Frontal cortex (tissue), 4 donors: ENCODE results near the gene PRR5. TPM values are rescaled to one million over a fixed set of nuclear protein-coding genes. Genes with fewer than 3 reads are reported as not detected.
A peak's percentile ranks its signal among the peaks of the same experiment; 100 is the strongest.
"Not testable (repeated sequence)": the region's sequence is repeated elsewhere in the genome, so short reads cannot be mapped to it uniquely, and the experiment has no call there.

Experiments used
- DNase-seq, 2 donors: peaks; one replicate each; pipeline ENCODE4 v3.0.0; 2012; ENCODE audit warnings: low spot score in 2 of 2
- FAIRE-seq: peaks from 2 replicates; lab custom pipeline; 2012; peaks lifted over from hg19 to GRCh38; lab: Jason Lieb, UNC
- total RNA-seq: library from RNA; depleted of rRNA; stranded (reverse); fragments of >200 nt; gene quantifications from one replicate; pipeline ENCODE4 v1.2.3, GENCODE V29; 2014
- donor health status: control.
- donor health status: control.
- donor health status: control.

PRR5 gene
- total RNA-seq, 1 donor from 2014 or later: 10.6 TPM

- no peak for FAIRE-seq
- no peak for DNase-seq
Measured at GRCh38 chr22:44730490-44731356, 28.7 kb downstream of the PRR5 start.

GRCh38 chr22:44731357-44731970 lies 29.5 kb downstream of the PRR5 start:
- FAIRE-seq (no peak), DNase-seq (no peak)

- DNase-seq (no peak), FAIRE-seq (no peak)
Measured at GRCh38 chr22:44732017-44732561, 30.1 kb downstream of the PRR5 start.

GRCh38 chr22:44732661-44733060 lies 30.7 kb downstream of the PRR5 start:
- no peak for FAIRE-seq
- no peak for DNase-seq

GRCh38 chr22:44733426-44734106 lies 31.6 kb downstream of the PRR5 start:
- FAIRE-seq (no peak), DNase-seq (no peak)

- DNase-seq: no peak
- FAIRE-seq: no peak
Measured at GRCh38 chr22:44734278-44734677, 32.3 kb downstream of the PRR5 start.

- FAIRE-seq (no peak), DNase-seq (no peak)
Measured at GRCh38 chr22:44734801-44735517, 33.0 kb downstream of the PRR5 start.

- FAIRE-seq: no peak
- peak; percentile 79 to 85 for DNase-seq
Measured at GRCh38 chr22:44735518-44736428, 33.8 kb downstream of the PRR5 start.

GRCh38 chr22:44736581-44737405 lies 34.8 kb downstream of the PRR5 start:
- FAIRE-seq: no peak
- no peak for DNase-seq

GRCh38 chr22:44737406-44738346 lies 35.7 kb downstream of the PRR5 start:
- FAIRE-seq: no peak
- DNase-seq: no peak

GRCh38 chr22:44738347-44738715 lies 36.3 kb downstream of the PRR5 start:
- DNase-seq: no peak
- no peak for FAIRE-seq

GRCh38 chr22:44739024-44739423 lies 37.0 kb downstream of the PRR5 start:
- FAIRE-seq: no peak
- no peak for DNase-seq

GRCh38 chr22:44739666-44740065 lies 37.7 kb downstream of the PRR5 start:
- FAIRE-seq, DNase-seq: not testable (repeated sequence)

GRCh38 chr22:44740307-44740706 lies 38.3 kb downstream of the PRR5 start:
- FAIRE-seq (no peak), DNase-seq (no peak)

GRCh38 chr22:44741929-44742328 lies 39.9 kb downstream of the PRR5 start:
- DNase-seq: no peak
- no peak for FAIRE-seq

- no peak for DNase-seq
Measured at GRCh38 chr22:44743247-44743646, 41.2 kb downstream of the PRR5 start.

GRCh38 chr22:44743804-44744211 lies 41.8 kb downstream of the PRR5 start:
- no peak for FAIRE-seq
- DNase-seq: no peak

More at GRCh38 chr22:44743247-44743646, 41.2 kb downstream of the PRR5 start:
- no peak for FAIRE-seq
